Measurements from ENCODE around the gene GKAP1. TPM values are rescaled to one million over a fixed set of nuclear protein-coding genes. Genes with fewer than 3 reads are reported as not detected.

The GKAP1 gene
- total RNA-seq, 1 experiment from 2014 or later, result 6.0 TPM

- TF ChIP-seq, protein P1, sequence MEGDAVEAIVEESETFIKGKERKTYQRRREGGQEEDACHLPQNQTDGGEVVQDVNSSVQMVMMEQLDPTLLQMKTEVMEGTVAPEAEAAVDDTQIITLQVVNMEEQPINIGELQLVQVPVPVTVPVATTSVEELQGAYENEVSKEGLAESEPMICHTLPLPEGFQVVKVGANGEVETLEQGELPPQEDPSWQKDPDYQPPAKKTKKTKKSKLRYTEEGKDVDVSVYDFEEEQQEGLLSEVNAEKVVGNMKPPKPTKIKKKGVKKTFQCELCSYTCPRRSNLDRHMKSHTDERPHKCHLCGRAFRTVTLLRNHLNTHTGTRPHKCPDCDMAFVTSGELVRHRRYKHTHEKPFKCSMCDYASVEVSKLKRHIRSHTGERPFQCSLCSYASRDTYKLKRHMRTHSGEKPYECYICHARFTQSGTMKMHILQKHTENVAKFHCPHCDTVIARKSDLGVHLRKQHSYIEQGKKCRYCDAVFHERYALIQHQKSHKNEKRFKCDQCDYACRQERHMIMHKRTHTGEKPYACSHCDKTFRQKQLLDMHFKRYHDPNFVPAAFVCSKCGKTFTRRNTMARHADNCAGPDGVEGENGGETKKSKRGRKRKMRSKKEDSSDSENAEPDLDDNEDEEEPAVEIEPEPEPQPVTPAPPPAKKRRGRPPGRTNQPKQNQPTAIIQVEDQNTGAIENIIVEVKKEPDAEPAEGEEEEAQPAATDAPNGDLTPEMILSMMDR (conservative IDR thresholded peaks at IDR 0.05; ENCODE audit: low read depth, low read length), result peak; percentile 52
- TF ChIP-seq EZH2 (IDR thresholded peaks at IDR 0.05; ENCODE audit: borderline replicate concordance, low read depth, low read length, poor library complexity, severe bottlenecking), result no peak
- CTCF ChIA-PET, result no interaction called here
- intact Hi-C loops (cut with micrococcal nuclease; ENCODE audit: unreplicated experiment), result no loop called here
- Histone ChIP-seq H3K4me1 (ENCODE audit: insufficient read depth, low read length, poor library complexity, severe bottlenecking) (no peaks in the 10 kb centered on the region), H3K27me3 (replicated peaks; ENCODE audit: insufficient read depth, low read depth, low read length, poor library complexity) (no peaks in the 10 kb centered on the region), H3K36me3 (ENCODE audit: insufficient read depth, low read length, poor library complexity, severe bottlenecking) (no peaks in the 10 kb centered on the region), H3K9me3 (ENCODE audit: low read depth, low read length, poor library complexity, severe bottlenecking) (no peaks in the 10 kb centered on the region), H3K27ac (ENCODE audit: low read depth, low read length, poor library complexity, severe bottlenecking) (no peak overlapping the region), H3K4me3 (ENCODE audit: low read depth, low read length, poor library complexity, severe bottlenecking) (no peak overlapping the region)
- DNase-seq (ENCODE audit: low spot score), result peak; percentile 13
- BruUV-seq (replicated peaks), result no TSS peak
- POLR2A ChIA-PET (ENCODE audit: low non-redundant PET), result no interaction called here
Measured at GRCh38 chr9:83714329-83714728, 103.2 kb downstream of the GKAP1 start.

DNA sequence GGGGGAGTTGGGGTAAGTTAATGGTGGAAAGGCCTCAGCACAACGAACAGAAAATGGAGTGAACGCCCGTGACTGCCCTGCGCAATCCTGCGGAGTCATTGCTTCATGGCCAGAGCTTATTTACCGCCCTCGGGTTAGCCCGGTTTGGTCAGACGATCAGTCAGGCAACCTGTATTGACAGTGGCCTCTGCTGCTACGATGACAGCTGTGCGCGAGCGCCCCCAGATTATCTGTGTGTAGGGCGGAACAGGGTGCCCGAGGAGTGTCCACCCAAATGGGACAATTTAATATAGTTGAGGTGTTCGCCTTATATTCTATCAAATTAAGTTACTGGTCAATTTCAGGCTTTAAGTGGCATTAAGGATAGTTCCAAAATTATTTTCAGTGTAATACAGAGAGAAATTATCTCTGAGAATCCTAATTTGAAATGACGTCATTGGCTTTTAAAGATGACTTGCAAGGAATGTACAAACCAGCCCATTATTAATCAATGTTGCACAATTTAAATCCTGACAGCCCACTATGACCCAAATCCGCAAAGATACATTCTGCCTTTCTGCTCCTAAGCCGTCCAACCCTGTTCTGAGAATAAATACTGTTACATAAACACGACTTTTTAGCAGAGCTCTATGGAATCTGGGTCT, 108.9 kb downstream of the GKAP1 start:
- TSS peak; percentile 74 for BruUV-seq (replicated peaks)
- TF ChIP-seq, protein P1 (conservative IDR thresholded peaks at IDR 0.05; ENCODE audit: low read depth, low read length), result 0 out of 2 replicates have a peak, but pooled peaks have one; percentile 17
- no peak for TF ChIP-seq EZH2 (IDR thresholded peaks at IDR 0.05; ENCODE audit: borderline replicate concordance, low read depth, low read length, poor library complexity, severe bottlenecking)
- no peaks in the 10 kb centered on the region for H3K36me3 ChIP-seq (ENCODE audit: insufficient read depth, low read length, poor library complexity, severe bottlenecking)
- H3K4me1 ChIP-seq (ENCODE audit: insufficient read depth, low read length, poor library complexity, severe bottlenecking), result no peaks in the 10 kb centered on the region
- H3K27ac ChIP-seq (ENCODE audit: low read depth, low read length, poor library complexity, severe bottlenecking), result peak overlapping the region; percentile 100
- H3K4me3 ChIP-seq (ENCODE audit: low read depth, low read length, poor library complexity, severe bottlenecking), result peak overlapping the region; percentile 95
- peak; percentile 49 for DNase-seq (ENCODE audit: low spot score)
- CTCF ChIA-PET, result no interaction called here
- POLR2A ChIA-PET (ENCODE audit: low non-redundant PET), result no interaction called here
- H3K27me3 ChIP-seq (replicated peaks; ENCODE audit: insufficient read depth, low read depth, low read length, poor library complexity), result no peaks in the 10 kb centered on the region
- peaks cover 8% of the 10 kb centered on the region for H3K9me3 ChIP-seq (ENCODE audit: low read depth, low read length, poor library complexity, severe bottlenecking)
- intact Hi-C loops (cut with micrococcal nuclease; ENCODE audit: unreplicated experiment), result loop anchor here (2.0 to 5.0 kb wide), 2 partner anchors 86 to 214 kb away; partner anchors contain the start of genes IDNK and KIF27

DNA sequence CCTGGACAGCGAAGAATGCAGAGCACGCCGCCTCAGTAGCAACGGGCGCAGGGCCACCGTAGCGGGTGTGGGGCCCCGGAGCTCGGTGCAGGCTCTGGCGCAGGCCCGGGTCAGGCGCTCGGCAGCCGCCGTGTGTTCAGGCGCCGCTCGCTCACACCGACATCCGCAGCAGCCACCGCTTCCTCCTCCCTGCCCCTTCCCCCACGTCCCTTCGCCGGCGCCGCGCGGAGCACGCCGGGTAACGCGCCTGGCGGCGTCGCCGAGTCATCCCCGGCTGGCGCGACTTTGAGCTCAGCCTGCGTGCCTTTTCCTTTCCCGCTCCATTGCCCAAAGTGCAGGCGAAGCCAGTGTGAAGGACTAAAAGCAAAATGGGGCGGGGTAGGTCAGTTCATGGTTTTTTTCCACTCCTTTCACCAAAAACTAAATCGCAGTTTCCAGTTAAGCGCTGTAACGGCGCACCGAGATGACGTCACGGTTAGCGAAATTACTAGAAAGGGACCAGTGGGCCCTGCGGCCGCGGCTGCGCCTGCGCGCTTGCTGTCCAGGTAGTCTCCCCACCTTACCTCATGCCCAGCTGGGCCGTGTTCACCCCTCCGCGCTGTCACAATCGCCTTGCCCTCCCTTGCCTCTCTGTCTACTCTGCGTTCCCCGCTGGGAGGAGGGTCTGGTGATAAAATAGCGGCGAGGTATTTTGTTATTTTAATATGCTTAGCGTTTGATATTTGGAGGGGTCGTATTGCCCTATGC, 109.6 kb downstream of the GKAP1 start, which contains the start of gene UBQLN1:
UBQLN1 (minus strand) TSS at position 191 of the 747 bp plus-strand sequence. CDS start 279 bp downstream, outside the sequence.
- intact Hi-C loops (cut with micrococcal nuclease; ENCODE audit: unreplicated experiment), result loop anchor here (2.0 to 5.0 kb wide), 2 partner anchors 85 to 214 kb away; partner anchors contain the start of genes IDNK and KIF27
- H3K36me3 ChIP-seq (ENCODE audit: insufficient read depth, low read length, poor library complexity, severe bottlenecking), result no peaks in the 10 kb centered on the region
- H3K4me3 ChIP-seq (ENCODE audit: low read depth, low read length, poor library complexity, severe bottlenecking), result peak within 1 kb of the TSS; percentile 95
- DNase-seq (ENCODE audit: low spot score), result peak; percentile 91
- ChIA-PET CTCF (no interaction called here), POLR2A (ENCODE audit: low non-redundant PET) (no interaction called here)
- no peak for TF ChIP-seq EZH2 (IDR thresholded peaks at IDR 0.05; ENCODE audit: borderline replicate concordance, low read depth, low read length, poor library complexity, severe bottlenecking)
- TF ChIP-seq, protein P1 (conservative IDR thresholded peaks at IDR 0.05; ENCODE audit: low read depth, low read length), result no peak
- BruUV-seq (replicated peaks), result no TSS peak
- H3K27ac ChIP-seq (ENCODE audit: low read depth, low read length, poor library complexity, severe bottlenecking), result peak within 1 kb of the TSS; percentile 100
- peaks cover 8% of the 10 kb centered on the region for H3K9me3 ChIP-seq (ENCODE audit: low read depth, low read length, poor library complexity, severe bottlenecking)
- no peaks in the 10 kb centered on the region for H3K4me1 ChIP-seq (ENCODE audit: insufficient read depth, low read length, poor library complexity, severe bottlenecking)
- H3K27me3 ChIP-seq (replicated peaks; ENCODE audit: insufficient read depth, low read depth, low read length, poor library complexity), result no peaks in the 10 kb centered on the region
